ENCODE results near the gene STK17B. TPM values are rescaled to one million over a fixed set of nuclear protein-coding genes. Genes with fewer than 3 reads are reported as not detected.

Gene STK17B
- polyA plus RNA-seq, 1 donor (not counting 4 experiments of a cell fraction or from before 2014, with no cell fraction given): 11.0 TPM

GRCh38 chr2:196083601-196084000 is 87.8 kb downstream of the STK17B start:
- no peak overlapping the region for H2AFZ ChIP-seq (ENCODE audit: control insufficient read depth, low read length)
- dilution Hi-C loops (cut with MboI; ENCODE audit: extremely low pct_ligation_motif_present, low sequenced_read_pairs): no loop called here
- H3K79me2 ChIP-seq (ENCODE audit: control insufficient read depth, insufficient read depth, low read length): no peaks in the 10 kb centered on the region
- no peak for DNase-seq (ENCODE audit: low read depth, low spot score)
- H3K4me2 ChIP-seq (ENCODE audit: control insufficient read depth, extremely low read depth, insufficient read depth, low read depth, low read length): no peak overlapping the region
- FAIRE-seq: no peak
- H3K36me3 ChIP-seq (ENCODE audit: control insufficient read depth in 2 of 2, extremely low read depth in 1 of 2, insufficient read depth in 2 of 2, low read length in 2 of 2): no peaks in the 10 kb centered on the region
- no peak overlapping the region for H3K9ac ChIP-seq (ENCODE audit: control insufficient read depth, extremely low read depth, insufficient read depth, low read length)
- no peak overlapping the region for H3K4me3 ChIP-seq (ENCODE audit: control insufficient read depth in 2 of 3, extremely low read depth in 1 of 3, insufficient read depth in 2 of 3, low read depth in 1 of 3, low read length in 3 of 3)
- no peaks in the 10 kb centered on the region for H3K9me1 ChIP-seq (ENCODE audit: control insufficient read depth, extremely low read depth, insufficient read depth, low read length)
- H3K4me1 ChIP-seq (ENCODE audit: control insufficient read depth, extremely low read depth, insufficient read depth, low read length): no peaks in the 10 kb centered on the region
- H4K20me1 ChIP-seq (ENCODE audit: control insufficient read depth, extremely low read depth, insufficient read depth, low read length): no peaks in the 10 kb centered on the region
- no peak for TF ChIP-seq CTCF (optimal IDR thresholded peaks at IDR 0.05 in 1 of 3, IDR thresholded peaks at IDR 0.05 in 1 of 3, conservative IDR thresholded peaks at IDR 0.05 in 1 of 3; ENCODE audit: extremely low read depth in 1 of 3, insufficient read depth in 2 of 3, low read length in 3 of 3)
- no peak for TF ChIP-seq EZH2 (IDR thresholded peaks at IDR 0.05; ENCODE audit: low read length)
- H3K27ac ChIP-seq (ENCODE audit: control insufficient read depth, insufficient read depth, low read length): no peak overlapping the region
- H3K27me3 ChIP-seq (ENCODE audit: control insufficient read depth, extremely low read depth, insufficient read depth, low read length): no peaks in the 10 kb centered on the region
- H3K9me3 ChIP-seq (ENCODE audit: control insufficient read depth, low read depth, low read length): no peaks in the 10 kb centered on the region

Other genes with a start within 250 kb of the STK17B start
- gene DNAH7, start 102.7 kb downstream of the STK17B start, polyA plus RNA-seq: 0.17 to 0.28 TPM (median 0.17 TPM) in 3 replicates

All from keratinocyte (primary cell).